GM12873 (cell line): ENCODE data around the gene MALL.

Experiments
- CTCF ChIP-seq: IDR thresholded peaks from 2 replicates; pipeline ENCODE4 v1.5.1; 2012; ENCODE audit warnings: low read depth, mild to moderate bottlenecking, moderate library complexity, low read length, control low read depth; ENCODE audit not compliant: insufficient read depth; ENCODE audit errors: missing control alignments

Gene MALL

DNA sequence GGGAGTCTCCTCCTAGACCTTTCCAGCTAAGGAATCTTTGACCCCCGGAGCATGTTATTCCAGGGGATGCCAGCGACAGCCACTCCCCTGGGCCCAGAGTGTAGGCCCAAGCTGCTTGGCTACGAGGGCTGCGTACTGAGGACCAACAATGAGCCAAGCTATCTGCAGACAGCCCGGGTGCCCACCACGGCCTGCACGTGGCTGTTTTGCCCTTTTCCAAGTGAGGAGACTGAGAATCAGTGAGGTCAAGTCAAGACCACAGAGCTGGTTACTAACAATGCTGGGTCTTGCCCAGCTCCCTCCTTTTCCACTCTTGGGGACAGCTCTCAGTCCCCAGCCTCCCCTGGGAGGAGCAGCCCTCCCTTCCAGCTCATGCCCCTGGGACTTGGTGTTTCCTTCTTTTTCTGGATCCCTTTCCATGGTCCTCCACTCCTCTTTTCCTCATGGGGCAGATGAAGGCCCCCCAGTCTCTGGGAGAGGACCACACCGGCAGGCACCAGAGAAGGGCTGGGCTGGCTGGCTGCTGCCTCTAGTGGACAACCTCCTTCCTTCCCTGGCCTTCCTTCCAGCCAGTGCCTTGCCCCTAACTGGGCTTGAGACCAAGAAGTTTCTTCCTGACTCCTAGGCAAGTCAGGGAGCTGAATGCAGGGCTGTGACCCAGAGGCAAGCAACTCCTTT, 550 bp upstream of the MALL start:
- peak; percentile 44 for TF ChIP-seq CTCF

GRCh38 chr2:110114831-110115255, 779 bp downstream of the MALL start:
- TF ChIP-seq CTCF: no peak

- TF ChIP-seq CTCF: no peak
These were observed 1.5 kb downstream of the MALL start for GRCh38 chr2:110113961-110114591.

GRCh38 chr2:110107092-110108079, 8.2 kb downstream of the MALL start:
- no peak for TF ChIP-seq CTCF

- TF ChIP-seq CTCF: no peak
These were observed 9.0 kb downstream of the MALL start for GRCh38 chr2:110106642-110107041.

DNA sequence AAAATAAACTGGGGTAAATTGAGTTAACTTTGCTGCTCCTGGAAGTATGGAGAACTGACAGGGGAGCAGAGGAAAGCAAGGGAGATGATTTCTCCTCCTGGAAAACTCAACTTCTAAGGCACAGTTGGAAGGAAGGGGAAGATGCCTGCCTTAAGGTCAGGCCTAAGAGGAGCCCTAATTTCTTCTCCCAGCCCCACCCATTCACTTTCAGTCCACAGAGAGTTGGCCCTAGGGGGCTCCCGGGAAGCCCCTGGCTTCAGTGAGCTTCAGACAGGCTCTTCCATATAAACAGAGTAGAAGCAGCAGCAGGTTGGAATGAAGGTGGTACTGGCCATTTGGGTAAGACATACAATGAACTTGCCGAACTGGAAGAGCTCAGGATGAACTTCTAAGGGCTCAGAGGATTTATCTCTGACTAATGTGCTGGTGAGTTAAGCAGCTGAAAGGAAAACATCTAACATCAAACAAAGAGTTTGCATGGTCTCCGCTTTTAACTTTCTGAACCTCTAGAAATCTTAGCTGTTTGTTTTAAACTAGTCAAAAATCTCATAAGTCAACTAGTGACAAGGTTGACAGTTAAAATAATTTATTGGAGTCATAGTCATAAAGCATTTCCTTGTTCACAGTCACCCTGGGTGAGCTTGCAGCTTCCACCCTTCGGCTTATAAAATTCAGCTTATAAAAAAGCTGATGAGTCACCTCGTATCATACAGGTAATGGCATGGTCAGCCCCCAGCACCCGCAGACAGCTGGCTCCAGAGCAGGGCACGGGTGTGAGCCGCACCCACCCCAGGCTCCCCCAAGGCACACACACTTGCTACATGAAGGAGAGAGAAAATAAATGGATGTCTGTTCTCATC, 9.8 kb downstream of the MALL start:
- no peak for TF ChIP-seq CTCF

- no peak for TF ChIP-seq CTCF
These were observed 10.4 kb downstream of the MALL start for GRCh38 chr2:110105183-110105582.
